NCI-H510A (cell line): ENCODE measurements around the gene CACNA2D2.

Experiments
- DNase-seq: peaks from one replicate; lab custom pipeline; 2025; lab: John Stamatoyannopoulos, UW

Gene CACNA2D2

GRCh38 chr3:50324351-50325112 lies 178.9 kb downstream of the CACNA2D2 start:
- DNase-seq, result peak; percentile 33

DNA sequence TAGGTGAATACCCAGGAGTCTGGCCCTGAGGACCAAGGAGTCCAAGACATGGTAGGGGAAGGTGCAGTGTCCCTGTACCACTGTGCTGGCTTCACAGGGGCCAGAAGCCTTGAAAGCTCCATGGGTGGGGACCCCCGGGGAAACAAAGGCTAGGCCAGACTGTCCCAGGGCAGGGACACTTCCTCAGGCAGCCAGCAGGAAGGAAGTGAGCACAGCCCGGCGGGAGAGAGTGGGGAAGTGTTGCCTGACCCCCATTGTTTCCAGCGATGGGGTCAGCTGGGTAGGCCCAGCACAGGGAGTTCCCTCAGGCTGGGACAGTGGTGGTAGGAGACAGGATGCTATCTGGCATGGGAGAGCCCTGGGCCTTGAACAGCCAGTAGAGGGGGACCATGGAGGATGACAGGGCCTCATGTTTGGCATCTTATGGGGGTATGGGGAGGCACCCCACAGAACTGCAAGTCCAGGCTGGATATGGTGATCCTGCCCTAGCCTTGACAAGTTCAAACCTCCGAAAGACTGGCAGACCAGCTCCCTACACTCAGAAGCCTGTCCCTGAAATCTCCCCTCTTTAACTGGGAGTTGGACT lies 179.7 kb downstream of the CACNA2D2 start:
- DNase-seq, result no peak

DNA sequence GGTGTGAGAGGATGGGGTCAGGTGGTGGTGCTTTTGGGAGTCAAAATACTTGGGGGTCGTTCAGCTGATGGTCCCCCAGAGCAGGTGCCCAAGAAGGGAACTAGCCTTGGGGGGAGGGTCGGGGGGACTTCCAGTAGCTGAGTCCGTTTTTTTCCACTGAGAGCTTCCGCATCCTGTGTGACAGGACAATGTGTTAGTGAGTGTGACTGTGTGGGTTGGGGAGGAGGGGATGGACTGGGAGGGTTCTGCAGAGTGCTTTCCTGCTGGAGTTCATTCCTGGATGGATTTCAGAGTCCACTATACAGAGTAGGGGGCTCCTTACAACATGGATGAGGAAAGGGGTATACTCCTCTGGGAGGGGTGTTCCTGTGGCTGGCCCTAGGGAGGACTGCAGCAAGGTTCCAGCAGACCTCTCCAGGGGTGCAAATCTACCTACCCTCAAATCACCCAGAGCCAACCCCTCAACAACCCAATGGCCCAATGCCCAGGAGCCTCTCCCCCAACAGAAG lies 180.3 kb downstream of the CACNA2D2 start:
- no peak for DNase-seq

DNA sequence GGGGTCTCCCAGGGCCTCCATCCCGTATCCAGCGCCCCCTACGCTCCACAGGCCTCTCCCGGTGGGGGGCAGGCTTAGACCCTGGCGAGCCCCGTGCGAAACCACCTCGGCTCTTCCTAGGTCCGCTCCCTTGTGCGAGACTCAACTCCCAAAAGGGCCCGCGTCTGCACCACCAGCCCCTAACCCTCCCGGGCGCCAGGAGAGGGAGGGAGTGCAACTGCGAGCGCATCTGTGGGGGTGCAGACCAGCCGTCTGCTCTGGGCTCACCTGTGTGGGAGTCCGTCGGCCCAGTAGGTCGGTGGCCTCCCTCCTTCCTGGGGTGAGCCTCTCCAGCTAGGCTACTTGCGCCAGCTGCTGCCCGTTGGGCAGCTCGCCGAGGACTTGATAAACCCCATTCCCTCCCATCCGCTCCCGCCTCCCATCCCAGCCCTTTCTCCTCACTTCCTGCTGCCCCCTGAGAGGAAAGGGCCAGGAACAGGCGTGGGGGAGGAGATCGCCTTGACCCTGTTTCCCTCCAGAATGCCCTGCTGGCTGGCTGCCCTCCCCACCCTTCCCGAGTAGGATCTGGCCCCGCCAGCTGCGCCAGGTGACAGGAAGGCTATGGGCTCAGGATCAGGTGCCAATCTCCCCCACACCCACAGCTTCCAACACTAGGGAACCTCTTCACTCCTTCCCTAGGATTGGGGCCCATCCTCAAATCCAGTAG lies 180.9 kb downstream of the CACNA2D2 start, which contains the start of gene HYAL2:
TSS of gene HYAL2 (minus strand) at position 360 of the 706 bp plus-strand sequence. CDS start 2,256 bp downstream, outside the sequence.
- peak; percentile 20 for DNase-seq

DNA sequence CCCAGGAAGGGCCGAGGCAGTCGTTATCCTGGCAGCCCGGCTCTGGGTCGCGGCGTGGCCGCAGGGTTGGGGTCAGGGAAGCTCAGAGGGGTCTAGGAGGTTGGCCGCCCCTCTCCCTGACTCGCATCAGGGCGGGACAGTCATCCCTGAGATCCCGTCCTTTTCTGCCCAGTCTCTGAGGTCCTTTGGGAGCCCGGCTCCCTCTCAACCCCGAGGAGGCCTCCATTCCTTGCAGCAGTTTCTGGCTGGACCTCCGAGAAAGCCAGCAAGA lies 181.4 kb downstream of the CACNA2D2 start:
- DNase-seq, result no peak

- DNase-seq, result peak; percentile 82
Measured at GRCh38 chr3:50321336-50322114, 181.9 kb downstream of the CACNA2D2 start.

DNA sequence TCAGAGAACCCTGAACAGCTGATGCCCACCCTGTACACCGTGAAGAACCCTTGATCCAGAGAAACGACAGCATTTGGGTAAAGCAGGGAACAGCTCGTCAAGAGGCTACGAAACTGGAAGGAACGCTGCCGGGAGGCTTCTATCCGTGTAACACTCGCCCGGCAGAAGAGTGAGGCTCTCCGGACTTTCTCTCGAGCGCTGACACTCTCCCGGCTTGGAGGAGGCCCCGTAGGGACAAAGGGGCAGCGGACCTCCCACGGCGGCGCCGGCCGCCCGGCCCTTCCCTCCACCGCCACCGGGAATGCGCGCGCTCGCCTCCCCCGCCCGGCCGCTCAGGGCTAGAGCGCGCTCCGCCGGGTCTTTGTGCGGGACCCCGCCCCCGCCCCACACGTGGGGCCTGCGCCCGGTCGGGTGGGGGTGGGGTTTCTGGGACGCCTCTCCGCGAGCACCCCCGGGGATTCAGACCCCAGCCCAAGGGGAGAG lies 182.5 kb downstream of the CACNA2D2 start:
- peak; percentile 48 for DNase-seq

- no peak for DNase-seq
Measured at GRCh38 chr3:50319894-50320625, 183.4 kb downstream of the CACNA2D2 start.

GRCh38 chr3:50319181-50319893 lies 184.1 kb downstream of the CACNA2D2 start:
- no peak for DNase-seq

GRCh38 chr3:50318615-50319014 lies 184.8 kb downstream of the CACNA2D2 start:
- DNase-seq, result no peak

GRCh38 chr3:50318163-50318562 lies 185.3 kb downstream of the CACNA2D2 start:
- no peak for DNase-seq

GRCh38 chr3:50317300-50317699 lies 186.1 kb downstream of the CACNA2D2 start:
- peak; percentile 54 for DNase-seq

GRCh38 chr3:50316657-50317242 lies 186.7 kb downstream of the CACNA2D2 start:
- peak; percentile 40 for DNase-seq

GRCh38 chr3:50314816-50315215 lies 188.6 kb downstream of the CACNA2D2 start:
- DNase-seq, result no peak

GRCh38 chr3:50314342-50314741 lies 189.1 kb downstream of the CACNA2D2 start:
- DNase-seq, result no peak
